HG03442 (cell line): Measurements from ENCODE around the gene CD1C.
"Not testable (repeated sequence)": the region's sequence is repeated elsewhere in the genome, so short reads cannot be mapped to it uniquely, and the experiment has no call there.

ENCODE experiments used
- ATAC-seq: cut with Tn5 transposase; IDR thresholded peaks from one replicate; pipeline ENCODE4 v1.9.1; 2021; ENCODE audit warnings: mild to moderate bottlenecking, moderate library complexity; ENCODE audit not compliant: unreplicated experiment

The CD1C gene

GRCh38 chr1:158328426-158328825 is 38.7 kb downstream of the CD1C start:
- no peak for ATAC-seq

DNA sequence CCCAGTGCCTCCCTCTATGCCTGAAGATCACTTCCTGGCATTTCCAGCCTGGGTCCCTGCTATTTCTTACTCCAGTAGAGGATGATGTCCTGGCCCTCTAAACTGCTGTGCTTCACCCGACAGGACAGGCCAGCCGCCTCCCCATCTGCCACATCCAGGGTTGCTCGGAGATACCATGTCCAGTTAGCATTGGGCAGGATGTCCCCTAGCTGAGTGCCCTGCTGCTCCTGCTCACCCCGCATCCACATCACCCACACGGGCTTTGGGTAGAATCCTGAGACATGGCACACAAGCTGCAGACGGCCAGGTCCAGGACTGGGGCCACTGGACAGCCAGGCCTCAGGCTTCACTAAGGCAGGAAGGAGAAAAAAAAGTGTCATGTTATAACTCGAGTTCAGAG is 39.6 kb downstream of the CD1C start:
- ATAC-seq: no peak

DNA sequence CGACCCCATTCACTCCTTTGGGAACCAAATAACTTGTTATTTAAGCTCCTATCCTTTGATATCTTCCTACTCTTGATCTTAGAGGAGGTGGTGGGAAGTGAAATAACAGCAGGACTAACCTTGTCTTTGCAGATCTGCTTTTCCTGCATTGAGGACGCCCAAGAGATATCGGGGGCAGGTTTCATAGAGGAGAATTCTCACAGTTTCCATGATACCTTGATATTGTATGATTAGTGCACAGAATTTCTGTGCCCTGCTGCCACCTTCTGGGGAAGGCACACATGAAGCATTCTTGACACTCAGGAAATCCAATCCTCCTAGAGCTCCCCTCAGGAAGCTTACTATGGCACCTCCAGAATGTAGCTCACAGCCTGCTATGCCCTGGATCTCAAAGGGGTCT is 40.0 kb downstream of the CD1C start:
- no peak for ATAC-seq

- ATAC-seq: no peak
These were observed 40.8 kb downstream of the CD1C start for GRCh38 chr1:158330391-158331105.

DNA sequence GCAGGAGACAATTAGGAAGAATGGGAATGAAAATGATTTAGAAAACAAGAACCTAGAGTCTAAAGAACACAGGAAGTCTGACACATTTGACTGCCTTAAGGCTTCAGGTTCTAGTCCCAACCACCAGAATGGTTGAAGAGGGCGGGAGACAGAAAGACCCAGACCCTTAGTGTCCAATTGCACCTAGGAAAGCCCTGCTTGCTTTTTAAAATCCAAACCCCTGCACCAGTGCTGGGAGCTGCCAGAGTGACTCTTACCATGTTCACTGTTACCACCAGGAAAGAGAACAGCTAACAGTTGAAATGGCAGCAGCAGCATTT is 41.3 kb downstream of the CD1C start:
- no peak for ATAC-seq

GRCh38 chr1:158331481-158332150 is 41.9 kb downstream of the CD1C start, which contains the start of gene CD1B:
Gene CD1B (minus strand): TSS chr1:158331531. CDS start chr1:158331423, 108 bp downstream.
- ATAC-seq: no peak

DNA sequence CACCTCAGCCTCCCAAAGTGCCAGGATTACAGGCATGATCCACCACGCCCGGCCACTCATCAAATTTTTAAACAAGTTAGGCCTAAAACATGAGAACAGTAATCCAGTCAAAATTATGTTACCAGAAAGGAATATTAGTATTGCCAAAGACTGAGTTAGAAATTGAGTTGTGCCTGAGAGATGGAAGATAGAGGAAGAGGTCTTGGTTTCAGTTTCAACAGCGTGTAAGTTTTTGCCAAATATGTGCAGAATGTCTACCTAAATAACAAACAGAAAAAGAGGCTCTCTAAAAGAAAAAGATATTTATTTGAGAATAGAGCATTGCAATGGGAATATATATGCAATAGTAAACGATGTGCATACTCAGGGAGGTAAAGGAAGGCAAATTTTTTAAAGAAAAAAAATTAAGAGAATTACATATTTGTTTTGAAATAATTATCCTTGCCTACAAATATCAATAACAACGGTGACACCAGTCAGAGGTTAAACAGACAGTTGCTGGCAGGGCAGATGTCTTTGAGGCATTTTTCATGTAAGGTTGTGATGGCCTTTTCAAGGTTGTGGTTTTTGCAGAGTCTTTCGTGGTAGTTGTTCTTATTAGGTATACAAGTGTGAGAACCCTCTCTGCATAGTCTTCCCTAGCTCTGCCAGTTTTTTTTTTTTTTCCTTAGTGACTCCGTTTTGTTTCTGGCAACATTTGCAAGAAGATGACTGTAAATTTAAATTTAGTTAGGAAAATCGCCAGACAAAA is 43.9 kb downstream of the CD1C start:
- ATAC-seq: no peak

DNA sequence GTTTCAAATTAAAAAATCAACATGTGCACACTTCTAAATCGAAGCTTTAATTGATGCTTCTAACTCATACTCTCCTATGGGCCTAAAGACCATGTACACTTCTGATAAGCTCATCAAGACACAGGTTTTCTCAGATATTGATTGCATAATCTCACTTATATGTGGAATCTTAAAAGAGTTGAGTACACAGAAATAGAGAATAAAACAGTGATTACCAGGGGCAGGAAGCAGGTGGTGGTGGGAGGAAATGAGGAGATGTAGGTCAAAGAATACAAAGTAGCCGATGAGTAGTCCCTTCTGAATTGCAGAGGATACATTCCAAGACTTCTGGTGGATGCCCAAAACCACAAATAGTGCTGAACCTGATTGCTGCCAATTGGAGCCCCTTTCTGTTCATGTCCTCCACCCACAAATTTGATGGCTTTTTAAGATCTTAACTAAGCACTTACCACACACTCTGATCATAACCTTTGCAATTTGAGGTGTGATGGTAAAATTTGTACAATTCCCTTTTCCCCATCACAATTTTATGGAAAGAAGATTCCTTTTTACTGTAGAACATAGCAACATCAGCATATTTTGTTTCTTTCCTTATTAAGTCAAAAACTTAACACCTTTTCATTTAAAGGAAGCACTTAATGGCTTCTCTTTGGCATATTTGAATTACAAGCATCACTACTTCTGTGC is 44.9 kb downstream of the CD1C start:
- ATAC-seq: no peak

- no peak for ATAC-seq
These were observed 45.5 kb downstream of the CD1C start for GRCh38 chr1:158335213-158335532.

DNA sequence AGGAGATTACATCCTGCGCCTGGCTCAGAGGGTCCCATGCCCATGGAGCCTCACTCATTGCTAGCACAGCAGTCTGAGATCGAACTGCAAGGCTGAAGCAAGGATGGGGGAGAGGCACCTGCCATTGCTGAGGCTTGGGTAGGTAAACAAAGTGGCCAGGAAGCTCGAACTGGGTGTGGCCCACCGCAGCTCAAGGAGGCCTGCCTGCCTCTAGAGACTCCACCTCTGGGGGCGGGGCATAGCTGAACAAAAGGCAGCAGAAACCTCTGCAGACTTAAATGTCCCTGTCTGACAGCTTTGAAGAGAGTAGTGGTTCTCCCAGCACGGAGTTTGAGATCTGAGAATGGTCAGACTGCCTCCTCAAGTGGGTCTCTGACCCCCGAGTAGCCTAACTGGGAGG is 46.7 kb downstream of the CD1C start:
- not testable (repeated sequence) for ATAC-seq
